Activated CD8-positive, alpha-beta memory T cell treated with anti-CD3 and anti-CD28 coated beads, Interleukin-2, amount 50 U/mL, for 24 hours (primary cell): Measurements from ENCODE around the gene MPDZ.
"Not testable (repeated sequence)": the region's sequence is repeated elsewhere in the genome, so short reads cannot be mapped to it uniquely, and the experiment has no call there.

ENCODE experiments used
- DNase-seq: peaks from one replicate; pipeline ENCODE4 v3.0.0-alpha.2; 2020; ENCODE audit errors: extremely low read depth

Gene MPDZ

GRCh38 chr9:13268469-13268868 is 11.0 kb downstream of the MPDZ start:
- no peak for DNase-seq

GRCh38 chr9:13267743-13268142 is 11.7 kb downstream of the MPDZ start:
- DNase-seq: no peak

GRCh38 chr9:13266167-13266566 is 13.3 kb downstream of the MPDZ start:
- DNase-seq: no peak

GRCh38 chr9:13264788-13265187 is 14.7 kb downstream of the MPDZ start:
- no peak for DNase-seq

GRCh38 chr9:13263511-13263910 is 16.0 kb downstream of the MPDZ start:
- DNase-seq: no peak

- no peak for DNase-seq
These were observed 26.6 kb downstream of the MPDZ start for GRCh38 chr9:13252852-13253251.

- no peak for DNase-seq
These were observed 35.3 kb downstream of the MPDZ start for GRCh38 chr9:13244181-13244580.

- no peak for DNase-seq
These were observed 38.2 kb downstream of the MPDZ start for GRCh38 chr9:13241283-13241682.

- DNase-seq: no peak
These were observed 39.8 kb downstream of the MPDZ start for GRCh38 chr9:13239660-13240059.

- DNase-seq: no peak
These were observed 40.3 kb downstream of the MPDZ start for GRCh38 chr9:13239208-13239607.

GRCh38 chr9:13234932-13235331 is 44.6 kb downstream of the MPDZ start:
- DNase-seq: no peak

- no peak for DNase-seq
These were observed 51.1 kb downstream of the MPDZ start for GRCh38 chr9:13228431-13228830.

GRCh38 chr9:13224366-13224765 is 55.1 kb downstream of the MPDZ start:
- DNase-seq: no peak

GRCh38 chr9:13222733-13223132 is 56.8 kb downstream of the MPDZ start:
- not testable (repeated sequence) for DNase-seq

GRCh38 chr9:13221741-13222140 is 57.8 kb downstream of the MPDZ start:
- no peak for DNase-seq

GRCh38 chr9:13220837-13221236 is 58.7 kb downstream of the MPDZ start:
- no peak for DNase-seq

- no peak for DNase-seq
These were observed 63.5 kb downstream of the MPDZ start for GRCh38 chr9:13215791-13216554.

GRCh38 chr9:13213998-13214397 is 65.5 kb downstream of the MPDZ start:
- DNase-seq: no peak

GRCh38 chr9:13213337-13213736 is 66.2 kb downstream of the MPDZ start:
- no peak for DNase-seq

GRCh38 chr9:13210306-13210705 is 69.2 kb downstream of the MPDZ start:
- no peak for DNase-seq

- DNase-seq: no peak
These were observed 70.0 kb downstream of the MPDZ start for GRCh38 chr9:13209498-13209897.

GRCh38 chr9:13205824-13206223 is 73.7 kb downstream of the MPDZ start:
- DNase-seq: no peak

- DNase-seq: no peak
These were observed 89.5 kb downstream of the MPDZ start for GRCh38 chr9:13190040-13190439.

GRCh38 chr9:13189362-13189761 is 90.1 kb downstream of the MPDZ start:
- DNase-seq: no peak
